Measurements from ENCODE around the gene FIGNL2.

The FIGNL2 gene

DNA sequence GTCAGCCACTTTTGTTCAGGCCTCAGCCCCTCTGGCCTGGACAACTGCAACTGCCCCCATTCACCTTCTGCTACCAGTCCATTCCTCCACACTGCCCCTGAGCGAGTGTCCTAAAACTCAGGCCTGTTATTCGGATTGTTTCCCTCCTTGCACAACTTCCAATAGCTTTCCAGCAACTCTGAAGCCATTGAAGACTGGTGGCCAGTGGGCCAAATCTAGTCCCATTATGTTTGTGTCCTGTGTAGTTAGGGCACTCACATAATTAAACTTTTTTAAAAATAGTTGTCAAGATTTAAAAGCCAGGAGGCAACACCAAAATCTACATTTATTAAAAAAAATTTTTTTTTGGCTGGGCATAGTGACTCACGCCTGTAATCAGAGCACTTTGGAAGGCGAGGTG is 17.8 kb upstream of the FIGNL2 start:
- no peak overlapping the region for H3K4me3 ChIP-seq
- H3K9me3 ChIP-seq (ENCODE audit: low read depth, low read length): no peaks in the 10 kb centered on the region
- H3K36me3 ChIP-seq (ENCODE audit: insufficient read depth, low read length): no peaks in the 10 kb centered on the region
- no peak overlapping the region; the same call in 1 of the 2 replicates for H3K27ac ChIP-seq
- no peak for TF ChIP-seq FOXP2 (optimal IDR thresholded peaks at IDR 0.05; ENCODE audit: control extremely low read depth, extremely low read length, insufficient read depth)
- TF ChIP-seq POLR2AphosphoS5 (IDR thresholded peaks at IDR 0.05; ENCODE audit: borderline replicate concordance, low read depth, low read length): no peak
- no peak for TF ChIP-seq EZH2 (IDR thresholded peaks at IDR 0.05)
- no peak for DNase-seq (ENCODE audit: low read depth, low spot score)
- no peak overlapping the region for H3K9ac ChIP-seq (ENCODE audit: insufficient read length)

DNA sequence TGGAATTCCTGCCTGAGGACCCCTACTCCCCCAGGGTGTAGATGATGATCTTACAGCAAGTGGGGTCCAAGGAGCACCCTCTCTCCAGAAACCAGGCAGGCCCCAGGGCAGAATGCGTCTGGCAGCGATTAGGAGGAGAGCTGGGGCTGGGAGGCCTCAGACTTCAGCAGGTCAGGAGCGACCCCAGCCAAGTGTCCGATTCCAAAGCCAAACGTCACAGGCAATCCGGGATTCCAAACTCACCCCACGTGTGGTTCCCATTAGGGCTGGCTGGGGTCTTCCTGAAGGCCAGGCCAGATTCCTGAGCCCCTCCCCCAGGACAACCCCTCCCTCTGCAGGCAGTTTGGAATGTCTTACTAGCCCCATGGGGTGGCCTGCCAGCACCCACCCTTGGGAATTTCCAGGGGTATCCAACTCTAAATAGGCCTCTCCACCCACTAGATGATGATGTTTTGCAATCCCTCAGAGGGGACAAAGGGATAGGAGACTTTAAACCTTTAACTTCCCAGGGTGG is 17.3 kb upstream of the FIGNL2 start:
- no peaks in the 10 kb centered on the region for H3K36me3 ChIP-seq (ENCODE audit: insufficient read depth, low read length)
- TF ChIP-seq POLR2AphosphoS5 (IDR thresholded peaks at IDR 0.05; ENCODE audit: borderline replicate concordance, low read depth, low read length): no peak
- TF ChIP-seq EZH2 (IDR thresholded peaks at IDR 0.05): no peak
- no peak for TF ChIP-seq FOXP2 (optimal IDR thresholded peaks at IDR 0.05; ENCODE audit: control extremely low read depth, extremely low read length, insufficient read depth)
- DNase-seq (ENCODE audit: low read depth, low spot score): no peak
- H3K9me3 ChIP-seq (ENCODE audit: low read depth, low read length): no peaks in the 10 kb centered on the region
- H3K9ac ChIP-seq (ENCODE audit: insufficient read length): no peak overlapping the region
- H3K4me3 ChIP-seq: no peak overlapping the region
- no peak overlapping the region for H3K27ac ChIP-seq

DNA sequence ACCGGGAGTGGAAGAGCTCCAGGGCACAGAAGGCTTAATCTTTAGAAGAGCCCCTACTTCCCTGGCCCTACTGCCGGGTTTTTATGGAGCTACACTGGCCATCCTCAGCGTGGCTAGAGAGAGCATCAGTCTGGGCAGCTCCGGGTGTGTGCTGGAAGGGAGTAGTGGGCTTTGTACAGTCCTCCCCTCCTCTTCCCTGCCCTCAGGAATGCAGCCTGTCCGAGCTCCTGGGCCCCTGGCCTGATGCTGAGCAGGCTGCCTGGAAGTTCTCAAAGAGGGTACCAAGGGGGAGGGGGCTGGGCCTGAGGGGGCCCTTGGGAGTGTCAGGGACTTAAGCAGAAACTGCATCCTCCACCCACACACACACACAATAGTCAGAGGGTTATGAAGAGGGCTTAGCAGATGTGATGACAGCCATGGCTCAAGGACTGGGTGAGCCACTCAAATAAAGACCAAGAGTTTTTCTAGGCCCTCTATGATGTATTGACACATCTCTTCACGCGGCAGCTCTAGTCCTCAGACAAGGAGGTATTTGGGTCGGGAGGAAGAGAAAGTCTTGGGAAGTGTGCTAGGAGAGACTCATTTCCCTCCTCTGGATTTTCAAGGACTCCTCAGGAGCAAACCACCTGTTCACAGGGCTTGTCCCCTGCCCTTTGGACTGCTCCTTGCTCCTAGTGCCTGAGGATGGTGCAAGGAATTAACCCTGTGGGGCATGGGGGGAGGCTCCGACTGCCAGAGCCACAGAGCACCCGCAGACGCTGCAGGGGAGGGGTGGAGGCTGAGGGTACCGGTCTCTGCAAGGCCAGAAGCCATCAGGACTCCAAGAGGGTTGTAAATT is 16.5 kb upstream of the FIGNL2 start:
- peak overlapping the region; percentile 47 for H3K4me3 ChIP-seq

DNA sequence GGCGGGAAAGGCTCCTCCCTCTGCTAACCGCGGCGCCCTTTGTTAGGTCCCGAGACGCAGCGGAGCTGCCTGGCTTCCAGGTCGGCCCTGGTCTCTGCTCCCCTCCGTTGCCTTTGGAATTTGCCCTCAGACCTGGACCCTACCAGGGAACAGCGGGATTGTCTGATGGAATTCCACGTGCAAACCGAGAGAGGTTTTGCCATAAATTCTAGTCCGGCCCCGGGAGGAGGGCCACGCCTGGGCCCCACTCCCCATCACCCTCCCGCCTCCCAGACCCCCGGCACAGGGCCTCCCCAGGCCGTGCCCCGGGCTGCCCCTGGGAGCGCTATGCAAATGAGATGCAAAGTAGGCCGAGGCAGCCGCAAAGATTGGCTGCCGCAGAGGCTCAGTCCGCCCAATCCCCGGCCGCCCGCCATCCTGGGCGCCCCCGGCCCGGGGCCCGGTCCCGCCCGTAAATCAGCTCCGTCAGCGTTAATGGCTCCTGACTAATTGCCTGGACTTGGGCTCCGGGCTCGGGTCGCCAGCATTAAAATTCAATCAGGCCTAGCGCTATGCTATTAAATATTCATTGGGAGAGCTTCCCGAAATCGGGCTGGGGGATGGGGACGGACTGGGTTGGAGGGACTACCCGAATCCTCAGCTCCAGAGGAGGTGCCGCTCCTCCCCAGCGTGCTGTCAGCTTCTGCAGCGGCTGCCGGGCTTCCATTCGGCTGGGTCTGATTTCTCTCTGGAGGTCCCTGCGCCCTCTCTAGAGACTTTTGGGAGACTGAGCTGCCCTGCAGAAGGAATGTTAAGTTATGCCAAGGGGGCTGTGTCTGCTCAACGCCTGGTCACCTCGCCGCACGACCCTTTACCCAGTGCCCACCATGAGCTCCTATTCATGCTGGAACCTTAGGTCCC is 15.7 kb upstream of the FIGNL2 start:
- Histone ChIP-seq H3K9me3 (ENCODE audit: low read depth, low read length) (no peaks in the 10 kb centered on the region), H3K4me3 (peak overlapping the region; percentile 47), H3K36me3 (ENCODE audit: insufficient read depth, low read length) (no peaks in the 10 kb centered on the region), H3K9ac (ENCODE audit: insufficient read length) (no peak overlapping the region), H3K27ac (no peak overlapping the region)
- TF ChIP-seq EZH2 (IDR thresholded peaks at IDR 0.05) (no peak), FOXP2 (optimal IDR thresholded peaks at IDR 0.05; ENCODE audit: control extremely low read depth, extremely low read length, insufficient read depth) (no peak), POLR2AphosphoS5 (IDR thresholded peaks at IDR 0.05; ENCODE audit: borderline replicate concordance, low read depth, low read length) (no peak; the same call in 1 of the 2 replicates)
- DNase-seq (ENCODE audit: low read depth, low spot score): no peak

More for the DNA sequence above, 16.5 kb upstream of the FIGNL2 start:
- TF ChIP-seq FOXP2 (optimal IDR thresholded peaks at IDR 0.05; ENCODE audit: control extremely low read depth, extremely low read length, insufficient read depth) (no peak), POLR2AphosphoS5 (IDR thresholded peaks at IDR 0.05; ENCODE audit: borderline replicate concordance, low read depth, low read length) (no peak), EZH2 (IDR thresholded peaks at IDR 0.05) (no peak)
- H3K9me3 ChIP-seq (ENCODE audit: low read depth, low read length): no peaks in the 10 kb centered on the region
- H3K36me3 ChIP-seq (ENCODE audit: insufficient read depth, low read length): no peaks in the 10 kb centered on the region
- no peak for DNase-seq (ENCODE audit: low read depth, low spot score)
- H3K9ac ChIP-seq (ENCODE audit: insufficient read length): no peak overlapping the region
- no peak overlapping the region for H3K27ac ChIP-seq

DNA sequence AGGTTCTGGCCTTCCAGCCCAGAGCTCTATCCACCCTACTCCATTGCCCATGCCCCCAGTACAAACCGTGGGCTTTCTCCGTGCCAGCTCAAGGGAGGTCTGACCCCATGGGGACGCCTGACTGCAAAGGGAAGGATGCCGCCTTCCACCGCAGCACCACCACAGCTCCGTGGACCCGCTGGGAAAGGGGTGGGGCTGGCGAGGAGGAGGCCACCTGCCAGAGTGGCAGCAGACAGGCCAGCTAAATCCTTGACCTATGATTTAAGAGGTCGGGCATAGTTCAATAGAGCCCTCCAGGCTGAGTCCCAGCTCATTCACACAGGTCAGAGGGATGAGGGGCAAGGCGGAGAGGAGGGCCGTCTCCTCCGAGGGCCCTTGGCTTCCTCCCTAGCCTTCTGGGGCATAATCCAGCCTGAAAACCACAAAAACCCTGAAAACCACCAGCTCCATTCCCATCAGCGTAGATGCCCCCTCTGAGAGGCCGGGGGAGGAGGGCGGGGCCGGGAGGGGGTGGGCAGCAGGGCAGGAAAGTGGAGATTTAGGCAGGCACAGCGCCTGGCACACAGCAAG is 14.9 kb upstream of the FIGNL2 start:
- Histone ChIP-seq H3K27ac (no peak overlapping the region), H3K36me3 (ENCODE audit: insufficient read depth, low read length) (no peaks in the 10 kb centered on the region), H3K9ac (ENCODE audit: insufficient read length) (no peak overlapping the region), H3K9me3 (ENCODE audit: low read depth, low read length) (no peaks in the 10 kb centered on the region), H3K4me3 (no peak overlapping the region)
- no peak for DNase-seq (ENCODE audit: low read depth, low spot score)
- TF ChIP-seq EZH2 (IDR thresholded peaks at IDR 0.05): no peak
- TF ChIP-seq FOXP2 (optimal IDR thresholded peaks at IDR 0.05; ENCODE audit: control extremely low read depth, extremely low read length, insufficient read depth): no peak
- no peak for TF ChIP-seq POLR2AphosphoS5 (IDR thresholded peaks at IDR 0.05; ENCODE audit: borderline replicate concordance, low read depth, low read length)

DNA sequence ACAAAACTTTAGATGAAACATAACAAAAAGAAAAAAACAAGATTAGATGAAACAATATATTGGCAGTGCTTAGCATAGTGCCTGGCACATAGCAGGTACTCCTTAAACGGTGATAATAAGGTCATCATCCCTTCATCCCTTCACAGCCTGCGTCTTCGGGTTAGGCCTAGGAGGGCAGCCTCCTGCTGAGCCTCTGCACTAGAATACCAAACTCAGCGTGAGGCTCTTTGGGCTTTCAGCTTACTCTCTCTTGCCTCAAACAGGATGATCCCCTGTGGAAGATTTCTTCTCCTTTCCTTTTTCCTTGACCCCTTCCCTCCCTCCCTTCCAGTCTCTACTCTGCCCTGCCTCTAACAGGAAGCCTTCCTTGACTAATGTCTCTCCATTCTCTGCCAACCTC is 14.4 kb upstream of the FIGNL2 start:
- Histone ChIP-seq H3K27ac (0 out of 2 replicates have a peak overlapping the region, but pooled peaks have one; percentile 7), H3K36me3 (ENCODE audit: insufficient read depth, low read length) (no peaks in the 10 kb centered on the region), H3K9ac (ENCODE audit: insufficient read length) (no peak overlapping the region), H3K4me3 (no peak overlapping the region), H3K9me3 (ENCODE audit: low read depth, low read length) (no peaks in the 10 kb centered on the region)
- no peak for TF ChIP-seq POLR2AphosphoS5 (IDR thresholded peaks at IDR 0.05; ENCODE audit: borderline replicate concordance, low read depth, low read length)
- TF ChIP-seq EZH2 (IDR thresholded peaks at IDR 0.05): no peak
- TF ChIP-seq FOXP2 (optimal IDR thresholded peaks at IDR 0.05; ENCODE audit: control extremely low read depth, extremely low read length, insufficient read depth): no peak
- no peak for DNase-seq (ENCODE audit: low read depth, low spot score)

- TF ChIP-seq FOXP2 (optimal IDR thresholded peaks at IDR 0.05; ENCODE audit: control extremely low read depth, extremely low read length, insufficient read depth): no peak
- DNase-seq (ENCODE audit: low read depth, low spot score): no peak
- Histone ChIP-seq H3K4me3 (no peak overlapping the region), H3K9ac (ENCODE audit: insufficient read length) (no peak overlapping the region), H3K36me3 (ENCODE audit: insufficient read depth, low read length) (no peaks in the 10 kb centered on the region), H3K9me3 (ENCODE audit: low read depth, low read length) (no peaks in the 10 kb centered on the region), H3K27ac (no peak overlapping the region)
Observed at GRCh38 chr12:51860986-51861385, 12.5 kb upstream of the FIGNL2 start.

Measured in SK-N-MC (cell line).